Measurements from ENCODE around the gene URB2. TPM values are rescaled to one million over a fixed set of nuclear protein-coding genes. Genes with fewer than 3 reads are reported as not detected.

The URB2 gene
- total RNA-seq, 1 experiment from 2014 or later, result 21.9 TPM

DNA sequence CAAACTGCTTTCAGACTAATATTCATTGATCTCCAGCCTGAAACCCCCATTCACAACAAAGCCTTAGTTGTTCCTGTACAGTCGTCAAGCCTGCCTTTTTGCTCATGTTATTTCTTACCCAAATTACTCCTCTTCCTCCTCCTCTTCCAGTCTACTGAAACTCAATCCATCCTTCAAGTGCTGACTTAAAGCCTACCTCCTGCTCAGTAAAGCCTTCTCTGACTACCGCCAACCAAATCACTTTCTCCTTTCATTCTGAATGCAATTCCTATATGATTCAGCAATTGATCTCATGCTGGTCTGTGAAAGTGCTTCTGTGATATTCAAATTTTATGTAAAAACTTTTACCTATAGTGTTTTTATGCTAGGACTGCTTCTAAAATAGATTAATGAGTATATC, 18.7 kb upstream of the URB2 start:
- CTCF ChIA-PET, result no interaction called here
- DNase-seq (ENCODE audit: low read depth, low spot score) (no peak), ATAC-seq (no peak)
- POLR2A ChIA-PET, result no interaction called here
- Histone ChIP-seq H3K27me3 (ENCODE audit: control insufficient read depth, insufficient read depth, low read length) (no peaks in the 10 kb centered on the region), H3K27ac (ENCODE audit: low read length) (no peak overlapping the region), H3K36me3 (ENCODE audit: control insufficient read depth, insufficient read depth, low read length) (peaks cover 37% of the 10 kb centered on the region), H3K4me1 (ENCODE audit: control insufficient read depth, insufficient read depth, low read length) (no peaks in the 10 kb centered on the region), H3K4me3 (ENCODE audit: low read depth in 2 of 2, low read length in 2 of 2) (no peak overlapping the region), H3K9me3 (ENCODE audit: control insufficient read depth, insufficient read depth, low read depth, low read length) (no peaks in the 10 kb centered on the region)
- no TSS peak for BruUV-seq (replicated peaks)
- in situ Hi-C loops (cut with HindIII; ENCODE audit: low pct_unique_long_range_greater_than_20kb, low sequenced_read_pairs), result no loop called here
- intact Hi-C loops (cut with micrococcal nuclease; ENCODE audit: unreplicated experiment), result no loop called here
- TF ChIP-seq, protein P1, sequence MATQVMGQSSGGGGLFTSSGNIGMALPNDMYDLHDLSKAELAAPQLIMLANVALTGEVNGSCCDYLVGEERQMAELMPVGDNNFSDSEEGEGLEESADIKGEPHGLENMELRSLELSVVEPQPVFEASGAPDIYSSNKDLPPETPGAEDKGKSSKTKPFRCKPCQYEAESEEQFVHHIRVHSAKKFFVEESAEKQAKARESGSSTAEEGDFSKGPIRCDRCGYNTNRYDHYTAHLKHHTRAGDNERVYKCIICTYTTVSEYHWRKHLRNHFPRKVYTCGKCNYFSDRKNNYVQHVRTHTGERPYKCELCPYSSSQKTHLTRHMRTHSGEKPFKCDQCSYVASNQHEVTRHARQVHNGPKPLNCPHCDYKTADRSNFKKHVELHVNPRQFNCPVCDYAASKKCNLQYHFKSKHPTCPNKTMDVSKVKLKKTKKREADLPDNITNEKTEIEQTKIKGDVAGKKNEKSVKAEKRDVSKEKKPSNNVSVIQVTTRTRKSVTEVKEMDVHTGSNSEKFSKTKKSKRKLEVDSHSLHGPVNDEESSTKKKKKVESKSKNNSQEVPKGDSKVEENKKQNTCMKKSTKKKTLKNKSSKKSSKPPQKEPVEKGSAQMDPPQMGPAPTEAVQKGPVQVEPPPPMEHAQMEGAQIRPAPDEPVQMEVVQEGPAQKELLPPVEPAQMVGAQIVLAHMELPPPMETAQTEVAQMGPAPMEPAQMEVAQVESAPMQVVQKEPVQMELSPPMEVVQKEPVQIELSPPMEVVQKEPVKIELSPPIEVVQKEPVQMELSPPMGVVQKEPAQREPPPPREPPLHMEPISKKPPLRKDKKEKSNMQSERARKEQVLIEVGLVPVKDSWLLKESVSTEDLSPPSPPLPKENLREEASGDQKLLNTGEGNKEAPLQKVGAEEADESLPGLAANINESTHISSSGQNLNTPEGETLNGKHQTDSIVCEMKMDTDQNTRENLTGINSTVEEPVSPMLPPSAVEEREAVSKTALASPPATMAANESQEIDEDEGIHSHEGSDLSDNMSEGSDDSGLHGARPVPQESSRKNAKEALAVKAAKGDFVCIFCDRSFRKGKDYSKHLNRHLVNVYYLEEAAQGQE (IDR thresholded peaks at IDR 0.05; ENCODE audit: insufficient read depth in 1 of 2, low read depth in 2 of 2, low read length in 1 of 2), result no peak
- TF ChIP-seq TCF7L2 (IDR thresholded peaks at IDR 0.05; ENCODE audit: low read depth, low read length), result no peak
- no peak for TF ChIP-seq SIN3A (IDR thresholded peaks at IDR 0.05; ENCODE audit: borderline replicate concordance, insufficient read depth, low read depth, low read length)
- TF ChIP-seq POLR2AphosphoS5 (IDR thresholded peaks at IDR 0.05; ENCODE audit: low read depth, low read length), result no peak
- TF ChIP-seq, protein P2, sequence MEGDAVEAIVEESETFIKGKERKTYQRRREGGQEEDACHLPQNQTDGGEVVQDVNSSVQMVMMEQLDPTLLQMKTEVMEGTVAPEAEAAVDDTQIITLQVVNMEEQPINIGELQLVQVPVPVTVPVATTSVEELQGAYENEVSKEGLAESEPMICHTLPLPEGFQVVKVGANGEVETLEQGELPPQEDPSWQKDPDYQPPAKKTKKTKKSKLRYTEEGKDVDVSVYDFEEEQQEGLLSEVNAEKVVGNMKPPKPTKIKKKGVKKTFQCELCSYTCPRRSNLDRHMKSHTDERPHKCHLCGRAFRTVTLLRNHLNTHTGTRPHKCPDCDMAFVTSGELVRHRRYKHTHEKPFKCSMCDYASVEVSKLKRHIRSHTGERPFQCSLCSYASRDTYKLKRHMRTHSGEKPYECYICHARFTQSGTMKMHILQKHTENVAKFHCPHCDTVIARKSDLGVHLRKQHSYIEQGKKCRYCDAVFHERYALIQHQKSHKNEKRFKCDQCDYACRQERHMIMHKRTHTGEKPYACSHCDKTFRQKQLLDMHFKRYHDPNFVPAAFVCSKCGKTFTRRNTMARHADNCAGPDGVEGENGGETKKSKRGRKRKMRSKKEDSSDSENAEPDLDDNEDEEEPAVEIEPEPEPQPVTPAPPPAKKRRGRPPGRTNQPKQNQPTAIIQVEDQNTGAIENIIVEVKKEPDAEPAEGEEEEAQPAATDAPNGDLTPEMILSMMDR (IDR thresholded peaks at IDR 0.05), result no peak

DNA sequence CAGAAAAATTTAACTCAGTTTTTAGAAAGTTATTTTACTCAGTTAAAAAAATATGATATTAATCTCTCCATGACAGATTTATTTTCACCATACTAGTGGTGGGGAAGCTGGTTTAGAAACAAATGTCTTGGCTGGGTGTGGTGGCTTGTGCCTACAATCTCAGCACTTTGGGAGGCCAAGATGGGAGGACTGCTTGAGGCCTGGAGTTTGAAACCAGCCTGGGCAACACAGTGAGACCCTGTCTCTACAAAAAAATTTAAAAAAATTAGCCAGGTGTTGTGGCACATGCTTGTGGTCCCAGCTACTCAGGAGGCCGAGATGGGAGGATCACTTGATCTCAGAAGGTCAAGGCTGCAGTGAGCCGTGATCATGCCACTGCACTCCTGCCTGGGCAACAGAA, 17.5 kb upstream of the URB2 start:
- Histone ChIP-seq H3K9me3 (ENCODE audit: control insufficient read depth, insufficient read depth, low read depth, low read length) (no peaks in the 10 kb centered on the region), H3K36me3 (ENCODE audit: control insufficient read depth, insufficient read depth, low read length) (peaks cover 32% of the 10 kb centered on the region), H3K4me3 (ENCODE audit: low read depth in 2 of 2, low read length in 2 of 2) (no peak overlapping the region), H3K4me1 (ENCODE audit: control insufficient read depth, insufficient read depth, low read length) (no peaks in the 10 kb centered on the region), H3K27ac (ENCODE audit: low read length) (no peak overlapping the region), H3K27me3 (ENCODE audit: control insufficient read depth, insufficient read depth, low read length) (no peaks in the 10 kb centered on the region)
- ATAC-seq, result no peak
- intact Hi-C loops (cut with micrococcal nuclease; ENCODE audit: unreplicated experiment) (no loop called here), in situ Hi-C loops (cut with HindIII; ENCODE audit: low pct_unique_long_range_greater_than_20kb, low sequenced_read_pairs) (no loop called here)
- POLR2A ChIA-PET, result no interaction called here
- no TSS peak for BruUV-seq (replicated peaks)
- no peak for DNase-seq (ENCODE audit: low read depth, low spot score)
- no peak for TF ChIP-seq SIN3A (IDR thresholded peaks at IDR 0.05; ENCODE audit: borderline replicate concordance, insufficient read depth, low read depth, low read length)
- TF ChIP-seq, protein P1 (IDR thresholded peaks at IDR 0.05; ENCODE audit: insufficient read depth in 1 of 2, low read depth in 2 of 2, low read length in 1 of 2), result no peak
- TF ChIP-seq, protein P2 (IDR thresholded peaks at IDR 0.05), result no peak
- TF ChIP-seq TCF7L2 (IDR thresholded peaks at IDR 0.05; ENCODE audit: low read depth, low read length), result no peak
- TF ChIP-seq POLR2AphosphoS5 (IDR thresholded peaks at IDR 0.05; ENCODE audit: low read depth, low read length), result no peak
- CTCF ChIA-PET, result no interaction called here

All from Panc1 (cell line).